PC-3 (cell line): ENCODE measurements around the gene TMEM170B. TPM values are rescaled to one million over a fixed set of nuclear protein-coding genes. Genes with fewer than 3 reads are reported as not detected.

Experiments
- ATAC-seq: fragments of 200-7000 bp; cut with Tn5 transposase; 2 replicates; pipeline ENCODE4 v1.9.1; 2020; ENCODE audit warnings: mild to moderate bottlenecking, moderate library complexity
- BruUV-seq: library from RNA; stranded (reverse); fragments of 400-500 nt; replicated peaks from 2 replicates; lab custom pipeline; 2021; lab: Mats Ljungman, UMichigan
- CTCF ChIA-PET: fragments of 300-600 bp; sonication (Branson Sonifier 250); formaldehyde crosslinking; loops from one replicate; lab custom pipeline; 2022; ENCODE audit warnings: antibody characterized with exemption; lab: Charles Lee
- POLR2A ChIA-PET: fragments of 300-600 bp; sonication (Branson Sonifier 250); formaldehyde crosslinking; loops from one replicate; lab custom pipeline; 2022; ENCODE audit warnings: antibody characterized with exemption; ENCODE audit not compliant: unreplicated experiment; lab: Charles Lee
- DNase-seq: peaks from one replicate; pipeline ENCODE4 v3.0.0-alpha.2; 2015
- H2AFZ ChIP-seq: fragments of 300-600 bp; sonication (generic); 2 replicates; pipeline ENCODE4 v1.6.0; 2016; ENCODE audit warnings: antibody characterized with exemption, low read length
- H3F3A ChIP-seq: fragments of 300-600 bp; sonication (generic); one replicate; pipeline ENCODE4 v1.6.0; 2017; ENCODE audit warnings: antibody characterized with exemption, low read length, control low read depth, mild to moderate bottlenecking; ENCODE audit not compliant: unreplicated experiment
- H3K27ac ChIP-seq: fragments of 300-600 bp; sonication (generic); 2 replicates; pipeline ENCODE4 v1.5.1; 2016; ENCODE audit warnings: mild to moderate bottlenecking, low read length
- H3K27me3 ChIP-seq: fragments of 300-600 bp; sonication (generic); 2 replicates; pipeline ENCODE4 v1.6.1; 2016; ENCODE audit warnings: low read length, mixed read lengths
- H3K36me3 ChIP-seq: fragments of 300-600 bp; sonication (generic); 2 replicates; pipeline ENCODE4 v1.6.1; 2016; ENCODE audit warnings: low read depth, mixed run types, low read length, mixed read lengths
- H3K4me1 ChIP-seq: fragments of 300-600 bp; sonication (generic); 2 replicates; pipeline ENCODE4 v1.5.1; 2016; ENCODE audit warnings: low read length; ENCODE audit not compliant: insufficient read depth
- H3K4me2 ChIP-seq: fragments of 300-600 bp; sonication (generic); 2 replicates; pipeline ENCODE4 v1.6.0; 2016; ENCODE audit warnings: low read length
- H3K4me3 ChIP-seq: fragments of 300-600 bp; sonication (generic); 2 replicates; pipeline ENCODE4 v1.5.1; 2016; ENCODE audit warnings: mild to moderate bottlenecking, low read length, mixed read lengths
- H3K79me2 ChIP-seq: fragments of 300-600 bp; sonication (generic); 2 replicates; pipeline ENCODE4 v1.6.1; 2017; ENCODE audit warnings: low read length, mixed read lengths
- H3K9ac ChIP-seq: fragments of 300-600 bp; sonication (generic); 2 replicates; pipeline ENCODE4 v1.6.0; 2016; ENCODE audit warnings: mild to moderate bottlenecking, low read length
- H3K9me2 ChIP-seq: fragments of 300-600 bp; sonication (generic); replicated peaks from 2 replicates; pipeline ENCODE4 v1.6.1; 2016; ENCODE audit warnings: mixed run types, low read length, mixed read lengths
- H3K9me3 ChIP-seq: fragments of 300-600 bp; sonication (generic); 2 replicates; pipeline ENCODE4 v1.6.1; 2016; ENCODE audit warnings: low read length, mixed read lengths
- H4K20me1 ChIP-seq: fragments of 300-600 bp; sonication (generic); 2 replicates; pipeline ENCODE4 v1.6.1; 2016; ENCODE audit warnings: low read length, mixed read lengths
- CTCF ChIP-seq: fragments of 300-600 bp; sonication (generic); conservative IDR thresholded peaks from 2 replicates; pipeline ENCODE4 v1.5.1; 2017; ENCODE audit warnings: antibody characterized with exemption, low read depth, mild to moderate bottlenecking, low read length
- EZH2 ChIP-seq: fragments of 300-600 bp; sonication (generic); IDR thresholded peaks from one replicate; pipeline ENCODE4 v1.6.1; 2017; ENCODE audit warnings: antibody characterized with exemption, mild to moderate bottlenecking, low read length; ENCODE audit not compliant: unreplicated experiment
- EZH2phosphoT487 ChIP-seq: fragments of 300-600 bp; sonication (generic); IDR thresholded peaks from 2 replicates; pipeline ENCODE4 v1.6.1; 2018; ENCODE audit warnings: mild to moderate bottlenecking, antibody characterized with exemption, low read length, borderline replicate concordance
- intact Hi-C: fragments of 100-400 bp; cut with micrococcal nuclease; formaldehyde crosslinking; loops from 2 replicates; pipeline ENCODE4 v1.9.0; 2023
- total RNA-seq: library from RNA; depleted of rRNA; stranded (reverse); fragments of >200 nt; gene quantifications from 2 replicates; pipeline ENCODE4 v1.2.3, GENCODE V29; 2014

The TMEM170B gene
- total RNA-seq, 1 experiment from 2014 or later = 0.66 TPM

- Histone ChIP-seq H3K27me3 (no peaks in the 10 kb centered on the region), H3K4me3 (no peak overlapping the region), H3F3A (no peaks in the 10 kb centered on the region), H3K79me2 (no peaks in the 10 kb centered on the region), H2AFZ (no peak overlapping the region), H4K20me1 (no peaks in the 10 kb centered on the region), H3K4me2 (no peak overlapping the region), H3K36me3 (no peaks in the 10 kb centered on the region), H3K9me3 (no peaks in the 10 kb centered on the region), H3K9ac (no peak overlapping the region), H3K4me1 (no peaks in the 10 kb centered on the region), H3K27ac (no peak overlapping the region), H3K9me2 (no peaks in the 10 kb centered on the region)
- no TSS peak for BruUV-seq
- TF ChIP-seq CTCF (no peak), EZH2phosphoT487 (no peak), EZH2 (no peak)
- intact Hi-C loops = no loop called here
- ChIA-PET POLR2A (interaction anchor here (0.5 kb wide), 1 partner anchor 277 kb away, joined by 4 read pairs; the partner anchor contains the start of gene NEDD9), CTCF (no interaction called here)
- DNase-seq = no peak
- no peak for ATAC-seq
Observed at GRCh38 chr6:11509471-11509870, 28.1 kb upstream of the TMEM170B start.

GRCh38 chr6:11514672-11515071, 22.9 kb upstream of the TMEM170B start:
- Histone ChIP-seq H3K4me2 (no peak overlapping the region), H3K27ac (no peak overlapping the region), H3K9me3 (peaks cover 12% of the 10 kb centered on the region), H3K79me2 (no peaks in the 10 kb centered on the region), H3K4me1 (no peaks in the 10 kb centered on the region), H3K4me3 (no peak overlapping the region), H3F3A (no peaks in the 10 kb centered on the region), H3K27me3 (no peaks in the 10 kb centered on the region), H2AFZ (no peak overlapping the region), H3K9ac (no peak overlapping the region), H3K9me2 (no peaks in the 10 kb centered on the region), H4K20me1 (no peaks in the 10 kb centered on the region), H3K36me3 (0 out of 2 replicates have a peak, but pooled peaks cover 3% of the 10 kb centered on the region)
- POLR2A ChIA-PET = no interaction called here
- ATAC-seq (no peak), DNase-seq (no peak)
- intact Hi-C loops = no loop called here
- CTCF ChIA-PET = no interaction called here
- no peak for TF ChIP-seq EZH2phosphoT487
- TF ChIP-seq CTCF = no peak
- no peak for TF ChIP-seq EZH2
- BruUV-seq = no TSS peak

- Histone ChIP-seq H3K27ac (no peak overlapping the region), H3K27me3 (no peaks in the 10 kb centered on the region), H3K9ac (no peak overlapping the region), H3K4me3 (no peak overlapping the region), H3F3A (no peaks in the 10 kb centered on the region), H3K4me2 (no peak overlapping the region), H3K9me2 (no peaks in the 10 kb centered on the region), H4K20me1 (no peaks in the 10 kb centered on the region), H3K9me3 (peaks cover 12% of the 10 kb centered on the region), H2AFZ (no peak overlapping the region), H3K79me2 (no peaks in the 10 kb centered on the region), H3K4me1 (no peaks in the 10 kb centered on the region), H3K36me3 (0 out of 2 replicates have a peak, but pooled peaks cover 3% of the 10 kb centered on the region)
- DNase-seq (no peak), ATAC-seq (no peak)
- TF ChIP-seq EZH2 = no peak
- TF ChIP-seq EZH2phosphoT487 = no peak
- no peak for TF ChIP-seq CTCF
- CTCF ChIA-PET = no interaction called here
- BruUV-seq = no TSS peak
- POLR2A ChIA-PET = no interaction called here
- intact Hi-C loops = no loop called here
Observed at GRCh38 chr6:11515763-11516162, 21.8 kb upstream of the TMEM170B start.
